SJSA1 (cell line): ENCODE measurements around the gene BAG5. TPM values are rescaled to one million over a fixed set of nuclear protein-coding genes. Genes with fewer than 3 reads are reported as not detected.

Source experiments
- DNase-seq, 2 experiments: peaks; one replicate each; pipeline ENCODE4 v3.0.0-alpha.2; 2015 to 2020; ENCODE audit warnings: low spot score in 2 of 2, low read depth in 1 of 2
- H3K27ac ChIP-seq: fragments of 250-450 bp; sonication (Bioruptor Pico); 2 replicates; pipeline ENCODE4 v1.5.1; 2020; ENCODE audit warnings: mild to moderate bottlenecking, moderate library complexity
- H3K27me3 ChIP-seq: fragments of 250-450 bp; sonication (Bioruptor Pico); replicated peaks from 2 replicates; pipeline ENCODE4 v1.5.1; 2020; ENCODE audit warnings: mild to moderate bottlenecking, moderate library complexity
- H3K36me3 ChIP-seq: fragments of 250-450 bp; sonication (Bioruptor Pico); 2 replicates; pipeline ENCODE4 v1.5.1; 2020; ENCODE audit warnings: mild to moderate bottlenecking
- H3K4me1 ChIP-seq: fragments of 250-450 bp; sonication (Bioruptor Pico); replicated peaks from 2 replicates; pipeline ENCODE4 v1.6.1; 2021; ENCODE audit warnings: mild to moderate bottlenecking
- H3K4me3 ChIP-seq: fragments of 250-450 bp; sonication (Bioruptor Pico); 2 replicates; pipeline ENCODE4 v1.5.1; 2020; ENCODE audit warnings: mild to moderate bottlenecking
- H3K9me3 ChIP-seq: fragments of 250-450 bp; sonication (Bioruptor Pico); replicated peaks from 2 replicates; pipeline ENCODE4 v1.5.1; 2020; ENCODE audit warnings: mild to moderate bottlenecking
- total RNA-seq: library from RNA; depleted of rRNA; stranded (reverse); fragments of >200 nt; shearing (Covaris generic); gene quantifications from 2 replicates; pipeline ENCODE4 v1.2.3, GENCODE V29; 2014

Gene BAG5
- total RNA-seq, 1 experiment from 2014 or later: 19.6 TPM

- no peak overlapping the region for H3K4me3 ChIP-seq
- H3K27ac ChIP-seq: no peak overlapping the region
Measured at GRCh38 chr14:103546652-103547454, 15.6 kb downstream of the BAG5 start.

DNA sequence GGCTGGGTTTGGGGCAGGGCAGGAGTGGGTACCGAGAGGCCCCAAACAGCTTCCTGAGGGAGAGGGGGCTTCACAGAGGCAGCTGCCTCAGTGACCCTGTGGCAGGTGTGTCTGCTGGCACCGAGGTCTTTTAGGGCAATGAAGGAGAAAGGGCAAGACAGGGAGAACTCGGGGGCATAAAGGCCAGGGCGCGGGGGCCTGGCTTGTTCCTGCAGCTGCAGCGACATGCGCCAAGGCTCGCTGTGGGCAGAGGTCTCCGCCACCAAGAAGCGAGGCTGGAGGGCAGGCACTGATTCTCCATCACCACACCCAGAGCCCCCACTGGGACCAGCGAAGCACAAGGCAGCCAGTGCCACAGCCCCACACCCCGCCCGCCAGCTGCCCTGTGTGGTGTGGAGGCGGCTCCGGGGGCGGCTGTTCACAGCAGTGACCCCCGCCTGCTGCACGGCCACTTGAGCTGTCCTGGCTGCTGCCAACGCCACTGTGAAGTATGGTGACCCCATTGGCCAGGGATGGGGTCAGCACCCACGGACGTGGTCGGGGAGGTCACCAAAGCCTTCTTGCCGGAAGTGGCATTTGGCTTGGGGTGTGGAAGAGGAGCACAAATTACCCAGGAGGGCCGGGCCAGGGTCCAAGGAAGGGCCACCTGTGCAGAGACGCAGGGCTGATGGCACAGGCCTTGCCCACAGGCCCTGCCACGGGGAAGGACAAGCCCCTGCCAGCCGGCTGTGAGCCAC is 16.4 kb downstream of the BAG5 start:
- H3K4me1 ChIP-seq: peaks cover 23% of the 10 kb centered on the region
- DNase-seq: no peak

More at GRCh38 chr14:103546652-103547454, 15.6 kb downstream of the BAG5 start:
- H3K4me1 ChIP-seq: peaks cover 17% of the 10 kb centered on the region
- H3K27me3 ChIP-seq: no peaks in the 10 kb centered on the region
- H3K36me3 ChIP-seq: no peaks in the 10 kb centered on the region
- H3K9me3 ChIP-seq: no peaks in the 10 kb centered on the region; the same call in 1 of the 2 replicates
- DNase-seq: peak in 1 of 2 experiments; percentile 33

DNA sequence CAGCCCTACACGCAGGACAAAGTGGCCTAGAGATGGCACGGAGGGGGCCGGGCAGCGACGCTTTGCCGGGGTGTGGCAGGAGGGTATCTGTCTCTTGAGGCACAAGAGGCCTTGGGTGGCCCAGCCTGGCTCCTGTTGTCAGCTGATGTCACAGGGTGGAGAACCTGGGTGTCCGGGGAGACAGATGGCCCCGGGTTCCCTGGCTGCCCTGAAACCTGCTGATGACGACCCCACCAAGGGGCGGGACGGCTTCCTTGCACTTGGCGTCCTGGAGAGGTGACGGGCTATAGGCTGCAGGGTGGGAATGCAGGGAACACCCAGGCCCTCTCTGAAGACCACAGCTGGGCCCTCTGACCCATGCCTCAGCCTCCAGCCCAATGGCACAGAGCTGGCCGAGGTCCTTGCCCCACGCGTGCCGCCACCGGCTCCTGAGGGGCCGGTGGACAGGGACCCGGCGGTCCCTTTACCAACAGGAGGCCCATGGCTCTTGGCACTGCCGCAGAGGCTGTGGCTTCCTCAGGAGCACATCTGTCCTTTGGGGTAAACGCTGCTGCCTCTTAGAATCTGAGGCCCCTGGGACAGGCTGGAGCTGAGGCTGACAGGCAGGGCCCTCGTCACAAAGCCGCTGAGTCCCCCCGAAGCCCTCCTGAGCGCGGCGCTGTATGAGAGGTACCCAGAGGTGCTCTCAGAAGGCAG is 17.1 kb downstream of the BAG5 start:
- H3K27me3 ChIP-seq: no peaks in the 10 kb centered on the region
- H3K9me3 ChIP-seq: no peaks in the 10 kb centered on the region; the same call in 1 of the 2 replicates
- H3K27ac ChIP-seq: no peak overlapping the region
- peaks cover 31% of the 10 kb centered on the region for H3K4me1 ChIP-seq
- H3K4me3 ChIP-seq: no peak overlapping the region
- DNase-seq: no peak
- H3K36me3 ChIP-seq: no peaks in the 10 kb centered on the region

More for the DNA sequence above, 16.4 kb downstream of the BAG5 start:
- H3K36me3 ChIP-seq: no peaks in the 10 kb centered on the region
- no peaks in the 10 kb centered on the region for H3K27me3 ChIP-seq
- no peaks in the 10 kb centered on the region; the same call in 1 of the 2 replicates for H3K9me3 ChIP-seq
- H3K27ac ChIP-seq: no peak overlapping the region
- H3K4me3 ChIP-seq: no peak overlapping the region

- Histone ChIP-seq H3K27ac (no peak overlapping the region), H3K9me3 (no peaks in the 10 kb centered on the region; the same call in 1 of the 2 replicates), H3K4me3 (no peak overlapping the region), H3K36me3 (no peaks in the 10 kb centered on the region), H3K4me1 (peaks cover 37% of the 10 kb centered on the region), H3K27me3 (no peaks in the 10 kb centered on the region)
- no peak for DNase-seq
Measured at GRCh38 chr14:103544388-103545218, 17.9 kb downstream of the BAG5 start.

DNA sequence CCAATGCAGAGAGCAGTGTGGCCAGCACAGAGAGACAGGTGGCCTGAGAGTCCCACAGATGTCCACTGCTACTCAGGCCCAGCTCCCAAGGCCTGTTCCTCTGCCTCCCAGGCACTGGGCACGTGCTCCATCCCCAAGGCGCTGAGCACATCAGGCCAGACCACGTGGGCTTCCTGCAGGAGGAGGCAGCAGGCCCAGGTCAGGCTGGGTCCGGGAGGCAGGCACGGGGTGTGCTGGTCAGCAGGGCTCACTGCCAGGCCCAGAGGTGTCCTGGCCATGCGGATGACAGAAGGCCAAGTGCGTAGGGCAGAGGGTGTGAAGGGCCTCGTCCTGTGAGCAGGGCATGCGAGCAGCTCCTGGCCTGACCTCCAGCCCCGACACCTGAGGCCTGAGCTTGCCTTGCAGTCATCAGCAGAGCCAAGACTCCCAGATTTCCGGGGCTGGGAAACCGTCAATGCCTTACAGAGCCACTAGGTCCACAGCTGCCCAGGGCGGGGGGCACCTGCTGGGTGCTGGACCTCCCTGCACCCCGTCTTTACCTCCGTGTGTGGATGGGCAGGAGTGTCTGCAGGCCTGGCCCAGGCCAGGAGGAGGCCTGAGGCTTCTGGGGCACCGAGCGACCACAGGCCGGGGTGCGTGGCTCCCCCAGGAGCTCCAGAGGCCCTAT is 18.6 kb downstream of the BAG5 start:
- H3K27ac ChIP-seq: no peak overlapping the region
- peaks cover 40% of the 10 kb centered on the region for H3K4me1 ChIP-seq
- DNase-seq: no peak
- no peak overlapping the region for H3K4me3 ChIP-seq
- no peaks in the 10 kb centered on the region; the same call in 1 of the 2 replicates for H3K9me3 ChIP-seq
- H3K27me3 ChIP-seq: no peaks in the 10 kb centered on the region
- H3K36me3 ChIP-seq: peaks cover 2% of the 10 kb centered on the region; the same call in 1 of the 2 replicates

GRCh38 chr14:103543140-103543539 is 19.3 kb downstream of the BAG5 start:
- Histone ChIP-seq H3K27ac (peak overlapping the region; percentile 86), H3K27me3 (no peaks in the 10 kb centered on the region), H3K4me3 (no peak overlapping the region), H3K36me3 (peaks cover 2% of the 10 kb centered on the region), H3K4me1 (peaks cover 40% of the 10 kb centered on the region), H3K9me3 (no peaks in the 10 kb centered on the region; the same call in 1 of the 2 replicates)
- DNase-seq: no peak

DNA sequence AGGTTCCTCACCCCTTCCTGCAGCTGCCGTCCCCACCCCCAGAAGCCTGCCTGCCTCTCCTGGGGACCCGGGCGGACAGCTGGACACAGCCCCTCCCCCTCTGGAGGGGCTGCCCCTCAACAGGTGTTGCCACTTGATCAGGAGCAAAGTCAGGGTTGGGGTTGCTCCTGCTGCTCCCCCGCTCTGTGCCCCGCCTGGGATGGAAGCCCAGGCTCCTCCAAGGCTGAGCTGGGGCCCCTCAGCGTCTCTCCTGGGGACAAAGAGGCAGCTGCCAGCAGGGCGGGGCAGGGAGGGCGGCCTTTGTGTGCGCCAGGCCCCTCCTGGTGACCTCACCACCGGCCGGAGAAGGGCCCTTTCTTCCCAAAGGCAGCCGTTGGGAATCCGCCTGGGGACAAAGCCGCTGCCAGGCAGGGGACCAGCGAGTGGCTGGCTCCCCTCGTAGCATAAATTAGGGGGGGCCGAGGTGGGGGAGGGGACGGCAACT is 19.8 kb downstream of the BAG5 start:
- Histone ChIP-seq H3K27me3 (no peaks in the 10 kb centered on the region), H3K36me3 (peaks cover 2% of the 10 kb centered on the region), H3K4me3 (no peak overlapping the region), H3K4me1 (peaks cover 40% of the 10 kb centered on the region), H3K9me3 (no peaks in the 10 kb centered on the region; the same call in 1 of the 2 replicates), H3K27ac (peak overlapping the region; percentile 86)
- DNase-seq: peak in 1 of 2 experiments; percentile 65

DNA sequence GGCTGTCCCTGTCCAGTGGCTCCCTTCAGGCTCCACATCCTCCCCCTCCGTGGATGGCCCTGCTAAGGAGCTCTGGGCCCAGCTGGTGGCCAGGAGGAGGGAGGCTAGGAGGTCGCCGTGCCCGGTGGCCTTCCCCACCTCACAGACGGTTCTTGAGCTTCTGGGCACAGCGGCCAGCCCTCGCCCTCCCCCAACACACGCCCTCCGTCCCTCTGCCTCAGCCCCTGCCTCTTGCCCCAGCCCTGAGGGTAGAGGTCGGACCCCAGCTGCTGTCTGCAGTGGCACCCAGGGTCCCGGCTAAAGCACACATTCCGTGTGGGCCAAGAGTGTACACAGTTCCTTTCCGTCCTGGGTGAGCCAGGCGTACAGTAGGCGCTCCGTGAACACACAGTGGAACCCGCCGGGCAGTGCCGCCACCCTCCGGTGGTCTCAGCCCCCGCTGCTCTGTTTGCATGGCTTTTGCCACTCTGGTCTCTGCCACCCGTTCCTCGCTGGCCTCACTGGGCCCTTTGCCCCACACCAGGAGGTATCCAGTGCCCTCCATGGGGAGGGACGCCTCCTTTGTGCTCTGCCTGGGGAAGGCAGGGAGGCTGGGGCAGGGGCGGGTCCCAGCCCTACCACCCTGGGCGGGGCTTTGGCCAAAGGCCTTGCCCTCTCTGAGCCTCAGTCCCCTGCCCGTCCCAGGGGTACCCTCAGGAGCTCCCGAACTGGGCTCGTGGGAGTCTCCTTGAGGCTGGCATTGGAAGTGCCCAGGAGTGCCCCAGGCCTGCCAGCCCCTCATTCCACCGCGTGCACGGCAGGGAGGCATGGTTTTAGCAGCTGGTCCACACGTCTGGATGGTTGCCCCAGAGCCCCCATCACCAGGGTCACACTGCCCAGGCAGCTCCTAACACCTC is 20.5 kb downstream of the BAG5 start:
- no peaks in the 10 kb centered on the region for H3K27me3 ChIP-seq
- no peak overlapping the region for H3K4me3 ChIP-seq
- no peaks in the 10 kb centered on the region; the same call in 1 of the 2 replicates for H3K9me3 ChIP-seq
- H3K36me3 ChIP-seq: peaks cover 7% of the 10 kb centered on the region
- peaks cover 46% of the 10 kb centered on the region for H3K4me1 ChIP-seq
- H3K27ac ChIP-seq: peak overlapping the region; percentile 86
- DNase-seq: no peak

DNA sequence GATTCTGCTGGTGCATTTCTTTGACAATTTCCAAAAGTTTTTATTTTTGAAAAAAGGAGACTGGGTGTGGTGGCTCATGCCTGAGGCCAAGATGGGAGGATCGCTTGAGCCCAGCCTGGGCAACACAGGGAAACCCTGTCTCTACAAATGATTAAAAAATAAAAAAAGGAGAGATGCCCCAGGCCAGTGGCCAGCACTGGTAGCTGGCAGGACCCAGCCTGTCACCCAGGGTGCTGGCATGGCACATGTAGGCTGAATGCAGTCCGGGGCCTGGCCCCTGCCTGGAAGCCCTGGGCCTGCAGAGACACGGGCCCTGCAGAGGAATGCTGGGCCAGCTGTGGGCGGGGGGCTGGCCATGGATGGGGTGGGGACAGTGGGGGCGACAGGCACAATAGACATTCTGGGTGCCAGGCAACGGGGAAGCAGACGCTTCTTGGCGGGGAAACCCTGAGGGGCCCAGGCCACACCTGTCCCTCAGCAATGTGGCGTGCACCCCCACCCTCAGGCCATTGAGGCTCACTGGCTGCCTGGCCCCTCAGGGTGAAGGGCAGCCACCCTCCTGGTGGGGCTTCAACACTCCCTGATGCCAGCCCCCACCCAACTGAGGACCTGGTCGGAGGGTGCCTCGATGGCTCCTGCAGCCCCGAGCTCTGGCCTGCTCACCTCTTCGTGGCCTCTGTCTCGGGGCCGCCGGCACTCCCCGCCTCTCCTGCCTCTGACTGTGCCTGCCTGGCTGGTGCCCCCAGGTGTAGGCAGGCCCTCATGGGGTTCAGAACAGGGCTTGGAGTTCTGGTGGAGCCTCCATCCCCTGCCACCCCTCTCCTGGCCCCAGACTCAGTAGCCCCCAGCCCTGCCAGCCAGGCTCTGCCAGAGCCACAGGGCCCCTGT is 21.4 kb downstream of the BAG5 start:
- no peaks in the 10 kb centered on the region for H3K27me3 ChIP-seq
- DNase-seq: no peak
- H3K36me3 ChIP-seq: peaks cover 13% of the 10 kb centered on the region
- peaks cover 48% of the 10 kb centered on the region for H3K4me1 ChIP-seq
- H3K9me3 ChIP-seq: no peaks in the 10 kb centered on the region
- peak overlapping the region; percentile 86 for H3K27ac ChIP-seq
- H3K4me3 ChIP-seq: no peak overlapping the region

GRCh38 chr14:103539056-103539825 is 23.2 kb downstream of the BAG5 start:
- H3K27ac ChIP-seq: no peak overlapping the region
- DNase-seq: no peak

More at GRCh38 chr14:103539056-103539825, 23.2 kb downstream of the BAG5 start:
- H3K4me1 ChIP-seq: peaks cover 60% of the 10 kb centered on the region
- H3K36me3 ChIP-seq: peaks cover 31% of the 10 kb centered on the region
- no peaks in the 10 kb centered on the region for H3K9me3 ChIP-seq
- H3K4me3 ChIP-seq: no peak overlapping the region
- no peaks in the 10 kb centered on the region for H3K27me3 ChIP-seq
